ENCODE results near the gene APC. TPM values are rescaled to one million over a fixed set of nuclear protein-coding genes. Genes with fewer than 3 reads are reported as not detected.

APC gene
- total and polyA plus RNA-seq, 2 of the 8 experiments (the other 6 are each of a cell fraction or from before 2014, with no cell fraction given) = 6.8 to 41.9 TPM

DNA sequence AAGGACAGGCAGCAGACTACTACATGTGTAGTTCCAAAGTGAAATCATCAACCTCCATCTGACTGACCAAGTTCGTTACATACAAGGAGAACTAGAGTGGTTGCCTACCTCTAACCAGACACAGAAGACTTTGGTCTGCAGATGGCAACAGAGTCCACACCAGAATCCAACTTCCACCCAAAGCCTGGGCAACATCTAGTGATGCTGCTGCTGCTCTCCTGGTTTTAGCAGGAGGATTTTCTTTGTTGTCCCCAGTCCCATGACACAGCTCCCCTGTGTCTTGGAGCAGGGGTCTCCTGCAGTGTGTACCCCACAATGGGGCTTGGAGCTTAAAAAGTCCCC, 46.4 kb upstream of the APC start:
- H3K23me2 ChIP-seq (ENCODE audit: low read depth, low read length) = no peaks in the 10 kb centered on the region; the same call in 1 of the 2 replicates
- no peak for FAIRE-seq
- H3K79me1 ChIP-seq (ENCODE audit: low read depth, low read length) = no peaks in the 10 kb centered on the region
- no peak overlapping the region for H3K27ac ChIP-seq (ENCODE audit: low read depth, low read length)
- H3K79me2 ChIP-seq (ENCODE audit: control insufficient read depth in 1 of 2, insufficient read depth in 2 of 2, low read length in 2 of 2) = no peaks in the 10 kb centered on the region
- no peak for DNase-seq (ENCODE audit: low read depth in 1 of 2, low spot score in 2 of 2)
- no peak overlapping the region for H2BK120ac ChIP-seq (replicated peaks; ENCODE audit: low read depth, low read length)
- peaks cover 0 to 4% of the 10 kb centered on the region in 2 experiments; a peak in 1 of 4 replicates for H3K9me3 ChIP-seq (ENCODE audit: insufficient read depth in 2 of 2, low read depth in 1 of 2, low read length in 1 of 2)
- H3K18ac ChIP-seq (ENCODE audit: extremely low read depth, low read length) = no peak overlapping the region
- H3K14ac ChIP-seq (ENCODE audit: insufficient read length) = no peak overlapping the region
- no peaks in the 10 kb centered on the region; a peak in 1 of 7 replicates for H3K27me3 ChIP-seq (replicated peaks in 1 of 4; ENCODE audit: control insufficient read depth in 3 of 4, extremely low read depth in 1 of 4, insufficient read depth in 3 of 4, low read length in 3 of 4)
- POLR2A ChIA-PET (ENCODE audit: partially characterized antibody) = interaction anchor here (2.9 kb wide), 1 partner anchor 16 kb away, joined by 8 read pairs; no protein-coding TSS in a partner anchor
- no peak overlapping the region for H4K5ac ChIP-seq (ENCODE audit: insufficient read length, low read depth, low read length)
- H3K4me2 ChIP-seq (ENCODE audit: insufficient read depth in 1 of 2, low read depth in 2 of 2, low read length in 2 of 2) = no peak overlapping the region
- no peak overlapping the region for H2AK5ac ChIP-seq (ENCODE audit: low read depth, low read length)
- WGBS, 2 experiments (ENCODE audit: extremely low coverage in 1 of 2, insufficient coverage in 1 of 2, insufficient read length in 1 of 2, insufficient replicate concordance in 2 of 2, low coverage in 1 of 2, low lambda C conversion rate in 2 of 2, missing lambda C conversion rate in 1 of 2) = 86% methylated on average over 1 of the region's 1 CpG; no CpG with 5 or more reads in 1 of the 2 experiments
- H2BK20ac ChIP-seq (ENCODE audit: low read length) = no peak overlapping the region
- H2AFZ ChIP-seq (ENCODE audit: low read length) = peak overlapping the region; percentile 57; the same call in 1 of the 2 replicates
- H2BK15ac ChIP-seq (ENCODE audit: low read length) = 0 out of 2 replicates have a peak overlapping the region, but pooled peaks have one; percentile 32
- H3K4me1 ChIP-seq (replicated peaks in 1 of 4; ENCODE audit: control insufficient read depth in 3 of 4, insufficient read depth in 4 of 4, low read length in 3 of 4) = peaks cover 0 to 4% (median 0%) of the 10 kb centered on the region in 4 experiments; a peak in 2 of 7 replicates
- no peak overlapping the region for H3K23ac ChIP-seq (ENCODE audit: insufficient read length)
- H3K36me3 ChIP-seq (ENCODE audit: control insufficient read depth in 2 of 4, insufficient read depth in 4 of 4, low read length in 3 of 4) = no peaks in the 10 kb centered on the region
- H4K8ac ChIP-seq (ENCODE audit: extremely low read depth, insufficient read depth, low read length) = no peak overlapping the region
- TF ChIP-seq RFX5 (IDR thresholded peaks at IDR 0.05; ENCODE audit: borderline replicate concordance, low read depth, low read length) (no peak), GTF2F1 (IDR thresholded peaks at IDR 0.05; ENCODE audit: borderline replicate concordance, low read depth, low read length) (no peak), TAF1 (IDR thresholded peaks at IDR 0.05; ENCODE audit: low read depth, low read length) (no peak)
- TF ChIP-seq, protein P1, sequence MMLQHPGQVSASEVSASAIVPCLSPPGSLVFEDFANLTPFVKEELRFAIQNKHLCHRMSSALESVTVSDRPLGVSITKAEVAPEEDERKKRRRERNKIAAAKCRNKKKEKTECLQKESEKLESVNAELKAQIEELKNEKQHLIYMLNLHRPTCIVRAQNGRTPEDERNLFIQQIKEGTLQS (IDR thresholded peaks at IDR 0.05; ENCODE audit: insufficient read depth, low read depth, low read length) = no peak
- no peak overlapping the region for H3K56ac ChIP-seq (replicated peaks; ENCODE audit: insufficient read length, low read depth, low read length)
- H3K4ac ChIP-seq (replicated peaks; ENCODE audit: insufficient read length, low read depth, low read length) = no peak overlapping the region
- no peak overlapping the region for H2BK5ac ChIP-seq (ENCODE audit: low read depth, low read length)
- H4K20me1 ChIP-seq (replicated peaks in 1 of 2; ENCODE audit: control insufficient read depth in 1 of 2, insufficient read depth in 2 of 2, low read length in 2 of 2) = no peaks in the 10 kb centered on the region
- no peak overlapping the region for H3K9ac ChIP-seq (replicated peaks in 1 of 4; ENCODE audit: extremely low read depth in 1 of 4, low read depth in 3 of 4, low read length in 3 of 4)
- CTCF ChIA-PET (ENCODE audit: partially characterized antibody) = interaction anchor here (0.6 to 8.9 kb wide), 48 partner anchors 9 to 516 kb away, joined by 3 to 111 read pairs (median 4); partner anchors contain the start of genes APC and EPB41L4A
- H4K91ac ChIP-seq (replicated peaks; ENCODE audit: insufficient read length, low read length) = no peak overlapping the region
- H2BK12ac ChIP-seq (ENCODE audit: low read depth, low read length) = peak overlapping the region; percentile 11; the same call in 1 of the 2 replicates
- H3K4me3 ChIP-seq (ENCODE audit: extremely low read depth in 1 of 4, insufficient read depth in 2 of 4, low read depth in 3 of 4, low read length in 4 of 4) = no peak overlapping the region
